ENCODE data around the gene DDX51.

GRCh38 chr12:132190834-132191500 is 46.8 kb upstream of the DDX51 start:
- no peak for TF ChIP-seq CTCF (conservative IDR thresholded peaks at IDR 0.05; ENCODE audit: low read depth, low read length)
- no peak for TF ChIP-seq EZH2phosphoT487 (IDR thresholded peaks at IDR 0.05; ENCODE audit: borderline replicate concordance, low read length)
- TF ChIP-seq EZH2 (IDR thresholded peaks at IDR 0.05; ENCODE audit: low read length, unreplicated experiment) = no peak

Measured in PC-3 (cell line).